Stimulated activated naive CD8-positive, alpha-beta T cell treated with anti-CD3 and anti-CD28 coated beads, Interleukin-15, Interleukin-2, amounts not matched to agents 100 ng/mL and 50 ng/mL, for 24 hours (primary cell): Measurements from ENCODE around the gene ALOX5.

ENCODE experiments used
- H3K27ac Mint-ChIP-seq: one replicate; pipeline ENCODE4 v1.8.0; 2021; ENCODE audit warnings: mild to moderate bottlenecking, mixed read lengths
- H3K27me3 Mint-ChIP-seq: one replicate; pipeline ENCODE4 v1.8.0; 2021; ENCODE audit warnings: mixed read lengths
- H3K36me3 Mint-ChIP-seq: one replicate; pipeline ENCODE4 v1.8.0; 2021; ENCODE audit warnings: low read depth, mixed read lengths
- H3K4me1 Mint-ChIP-seq: one replicate; pipeline ENCODE4 v1.8.0; 2021; ENCODE audit warnings: low read depth, mixed read lengths
- H3K4me3 Mint-ChIP-seq: one replicate; pipeline ENCODE4 v1.8.0; 2021; ENCODE audit warnings: mild to moderate bottlenecking, mixed read lengths
- H3K9me3 Mint-ChIP-seq: one replicate; pipeline ENCODE4 v1.8.0; 2021; ENCODE audit warnings: mixed read lengths

Gene ALOX5

GRCh38 chr10:45437587-45438465 lies 63.8 kb downstream of the ALOX5 start:
- no peak overlapping the region for H3K27ac Mint-ChIP-seq
- H3K4me1 Mint-ChIP-seq, result peaks cover 23% of the 10 kb centered on the region
- H3K9me3 Mint-ChIP-seq, result no peaks in the 10 kb centered on the region
- no peaks in the 10 kb centered on the region for H3K27me3 Mint-ChIP-seq
- no peaks in the 10 kb centered on the region for H3K36me3 Mint-ChIP-seq
- no peak overlapping the region for H3K4me3 Mint-ChIP-seq

GRCh38 chr10:45438466-45439090 lies 64.6 kb downstream of the ALOX5 start:
- H3K27ac Mint-ChIP-seq, result no peak overlapping the region

GRCh38 chr10:45439365-45439764 lies 65.3 kb downstream of the ALOX5 start:
- Mint-ChIP-seq H3K4me3 (no peak overlapping the region), H3K9me3 (no peaks in the 10 kb centered on the region), H3K36me3 (no peaks in the 10 kb centered on the region), H3K4me1 (peaks cover 8% of the 10 kb centered on the region), H3K27ac (peak overlapping the region; percentile 17), H3K27me3 (no peaks in the 10 kb centered on the region)

More at GRCh38 chr10:45438466-45439090, 64.6 kb downstream of the ALOX5 start:
- Mint-ChIP-seq H3K36me3 (no peaks in the 10 kb centered on the region), H3K27me3 (no peaks in the 10 kb centered on the region), H3K4me1 (peaks cover 16% of the 10 kb centered on the region), H3K9me3 (no peaks in the 10 kb centered on the region), H3K4me3 (no peak overlapping the region)

- peak overlapping the region; percentile 17 for H3K27ac Mint-ChIP-seq
- H3K27me3 Mint-ChIP-seq, result no peaks in the 10 kb centered on the region
- no peaks in the 10 kb centered on the region for H3K9me3 Mint-ChIP-seq
- no peak overlapping the region for H3K4me3 Mint-ChIP-seq
- peaks cover 4% of the 10 kb centered on the region for H3K4me1 Mint-ChIP-seq
- no peaks in the 10 kb centered on the region for H3K36me3 Mint-ChIP-seq
Measured at GRCh38 chr10:45439873-45440272, 65.9 kb downstream of the ALOX5 start.

- no peak overlapping the region for H3K4me3 Mint-ChIP-seq
- H3K36me3 Mint-ChIP-seq, result no peaks in the 10 kb centered on the region
- no peak overlapping the region for H3K27ac Mint-ChIP-seq
- H3K4me1 Mint-ChIP-seq, result peaks cover 4% of the 10 kb centered on the region
- H3K27me3 Mint-ChIP-seq, result no peaks in the 10 kb centered on the region
- no peaks in the 10 kb centered on the region for H3K9me3 Mint-ChIP-seq
Measured at GRCh38 chr10:45440511-45441062, 66.6 kb downstream of the ALOX5 start.

GRCh38 chr10:45441239-45442190 lies 67.5 kb downstream of the ALOX5 start:
- Mint-ChIP-seq H3K27ac (no peak overlapping the region), H3K4me1 (no peaks in the 10 kb centered on the region), H3K4me3 (no peak overlapping the region), H3K27me3 (no peaks in the 10 kb centered on the region), H3K36me3 (no peaks in the 10 kb centered on the region), H3K9me3 (no peaks in the 10 kb centered on the region)

GRCh38 chr10:45442251-45442650 lies 68.2 kb downstream of the ALOX5 start:
- no peak overlapping the region for H3K27ac Mint-ChIP-seq
- no peaks in the 10 kb centered on the region for H3K4me1 Mint-ChIP-seq
- H3K4me3 Mint-ChIP-seq, result no peak overlapping the region
- no peaks in the 10 kb centered on the region for H3K27me3 Mint-ChIP-seq
- no peaks in the 10 kb centered on the region for H3K9me3 Mint-ChIP-seq
- no peaks in the 10 kb centered on the region for H3K36me3 Mint-ChIP-seq

GRCh38 chr10:45442662-45443061 lies 68.6 kb downstream of the ALOX5 start:
- H3K27ac Mint-ChIP-seq, result no peak overlapping the region
- H3K9me3 Mint-ChIP-seq, result no peaks in the 10 kb centered on the region
- H3K27me3 Mint-ChIP-seq, result no peaks in the 10 kb centered on the region
- no peak overlapping the region for H3K4me3 Mint-ChIP-seq
- H3K36me3 Mint-ChIP-seq, result no peaks in the 10 kb centered on the region
- H3K4me1 Mint-ChIP-seq, result no peaks in the 10 kb centered on the region

GRCh38 chr10:45443101-45444009 lies 69.3 kb downstream of the ALOX5 start:
- H3K9me3 Mint-ChIP-seq, result no peaks in the 10 kb centered on the region
- no peaks in the 10 kb centered on the region for H3K4me1 Mint-ChIP-seq
- H3K27me3 Mint-ChIP-seq, result no peaks in the 10 kb centered on the region
- no peak overlapping the region for H3K27ac Mint-ChIP-seq
- no peaks in the 10 kb centered on the region for H3K36me3 Mint-ChIP-seq
- no peak overlapping the region for H3K4me3 Mint-ChIP-seq

- Mint-ChIP-seq H3K36me3 (no peaks in the 10 kb centered on the region), H3K27me3 (no peaks in the 10 kb centered on the region), H3K27ac (no peak overlapping the region), H3K9me3 (no peaks in the 10 kb centered on the region), H3K4me3 (no peak overlapping the region), H3K4me1 (no peaks in the 10 kb centered on the region)
Measured at GRCh38 chr10:45444022-45444421, 70.0 kb downstream of the ALOX5 start.

- Mint-ChIP-seq H3K9me3 (no peaks in the 10 kb centered on the region), H3K4me3 (no peak overlapping the region), H3K27ac (no peak overlapping the region)
Measured at GRCh38 chr10:45444976-45445898, 71.2 kb downstream of the ALOX5 start.

GRCh38 chr10:45446858-45447257 lies 72.8 kb downstream of the ALOX5 start:
- Mint-ChIP-seq H3K4me3 (no peak overlapping the region), H3K27me3 (no peaks in the 10 kb centered on the region), H3K4me1 (no peaks in the 10 kb centered on the region), H3K36me3 (no peaks in the 10 kb centered on the region), H3K27ac (no peak overlapping the region), H3K9me3 (no peaks in the 10 kb centered on the region)

More at GRCh38 chr10:45444976-45445898, 71.2 kb downstream of the ALOX5 start:
- Mint-ChIP-seq H3K36me3 (no peaks in the 10 kb centered on the region), H3K27me3 (no peaks in the 10 kb centered on the region), H3K4me1 (no peaks in the 10 kb centered on the region)

GRCh38 chr10:45447416-45447815 lies 73.4 kb downstream of the ALOX5 start:
- H3K4me3 Mint-ChIP-seq, result no peak overlapping the region
- H3K36me3 Mint-ChIP-seq, result no peaks in the 10 kb centered on the region
- no peaks in the 10 kb centered on the region for H3K9me3 Mint-ChIP-seq
- peaks cover 4% of the 10 kb centered on the region for H3K4me1 Mint-ChIP-seq
- no peaks in the 10 kb centered on the region for H3K27me3 Mint-ChIP-seq
- H3K27ac Mint-ChIP-seq, result no peak overlapping the region
